T-cell (primary cell): ENCODE measurements around the gene DGCR2. TPM values are rescaled to one million over a fixed set of nuclear protein-coding genes. Genes with fewer than 3 reads are reported as not detected.
A peak's percentile ranks its signal among the peaks of the same experiment; 100 is the strongest.
"Not testable (repeated sequence)": the region's sequence is repeated elsewhere in the genome, so short reads cannot be mapped to it uniquely, and the experiment has no call there.

Experiments used
- ATAC-seq, 4 experiments: fragments of 200-7000 bp in 3 of 4; fragments of 150-1000 bp in 1 of 4; cut with Tn5 transposase; replicated peaks in 1 of 4; 1 replicate in 3 of 4; 2 replicates in 1 of 4; pipeline ENCODE4 v1.10.0; 2021; ENCODE audit warnings: moderate library complexity in 3 of 4, mild to moderate bottlenecking in 2 of 4, moderate number of reproducible peaks in 1 of 4
- CTCF ChIA-PET, 2 donors: fragments of 300-600 bp; sonication (Branson Sonifier 250); formaldehyde crosslinking; loops; one replicate each; lab custom pipeline; 2022; ENCODE audit warnings: antibody characterized with exemption in 2 of 2; lab: Charles Lee
- POLR2A ChIA-PET, 2 donors: fragments of 300-600 bp; sonication (Branson Sonifier 250); formaldehyde crosslinking; loops; one replicate each; lab custom pipeline; 2022; ENCODE audit warnings: antibody characterized with exemption in 2 of 2; lab: Charles Lee
- DNase-seq, 35 experiments: peaks; one replicate each; pipeline versions ENCODE4 v3.0.0 to v3.0.0-alpha.2; 2013 to 2023
- H3K27ac ChIP-seq: one replicate; pipeline ENCODE4 v1.5.1; 2013; ENCODE audit warnings: low read length
- H3K27me3 ChIP-seq, 2 experiments: replicated peaks in 1 of 2; 1 replicate in 1 of 2; 2 replicates in 1 of 2; pipeline versions ENCODE4 v1.6.1 to v1.7.0; 2013; ENCODE audit warnings: low read length in 1 of 2, mixed read lengths in 1 of 2; ENCODE audit not compliant: control insufficient read depth in 2 of 2, insufficient read depth in 2 of 2; ENCODE audit errors: extremely low read depth in 1 of 2
- H3K36me3 ChIP-seq, 2 donors: 1 replicate in 1 of 2; 2 replicates in 1 of 2; pipeline versions ENCODE4 v1.6.1 to v1.7.0; 2013; ENCODE audit warnings: low read length in 1 of 2; ENCODE audit not compliant: control insufficient read depth in 2 of 2, insufficient read depth in 1 of 2; ENCODE audit errors: extremely low read depth in 1 of 2
- H3K4me1 ChIP-seq, 2 experiments: 1 replicate in 1 of 2; 2 replicates in 1 of 2; pipeline versions ENCODE4 v1.6.1 to v1.7.0; 2013; ENCODE audit warnings: low read length in 2 of 2, mixed read lengths in 1 of 2; ENCODE audit not compliant: insufficient read depth in 2 of 2, control insufficient read depth in 1 of 2; ENCODE audit errors: extremely low read depth in 1 of 2
- H3K4me3 ChIP-seq, 2 donors: 1 replicate in 1 of 2; 2 replicates in 1 of 2; pipeline versions ENCODE4 v1.5.1 to v1.7.0; 2013; ENCODE audit warnings: mild to moderate bottlenecking in 2 of 2, low read length in 1 of 2, moderate library complexity in 1 of 2; ENCODE audit not compliant: control insufficient read depth in 1 of 2; ENCODE audit errors: extremely low read depth in 1 of 2
- H3K9me3 ChIP-seq: 2 replicates; pipeline ENCODE4 v1.7.0; 2013
- H3K27ac Mint-ChIP-seq, 2 donors: one replicate each; pipeline ENCODE4 v1.8.0; 2020 to 2021; ENCODE audit warnings: mild to moderate bottlenecking in 2 of 2, mixed read lengths in 2 of 2
- H3K27me3 Mint-ChIP-seq, 2 donors: one replicate each; pipeline ENCODE4 v1.8.0; 2021 to 2022; ENCODE audit warnings: mixed read lengths in 2 of 2
- H3K36me3 Mint-ChIP-seq: one replicate; pipeline ENCODE4 v1.8.0; 2021; ENCODE audit warnings: mixed read lengths
- H3K4me1 Mint-ChIP-seq, 3 donors: one replicate each; pipeline ENCODE4 v1.8.0; 2020 to 2022; ENCODE audit warnings: mixed read lengths in 3 of 3, mild to moderate bottlenecking in 1 of 3
- H3K4me3 Mint-ChIP-seq, 3 donors: one replicate each; pipeline ENCODE4 v1.8.0; 2020 to 2022; ENCODE audit warnings: mild to moderate bottlenecking in 3 of 3, mixed read lengths in 3 of 3, moderate library complexity in 3 of 3
- H3K9me3 Mint-ChIP-seq, 3 donors: one replicate each; pipeline ENCODE4 v1.8.0; 2020 to 2022; ENCODE audit warnings: mixed read lengths in 3 of 3
- WGBS: methylation state at CpG from one replicate; pipeline ENCODE4 v1.1.5; 2013; ENCODE audit warnings: missing lambda C conversion rate; ENCODE audit not compliant: insufficient coverage; 5-methylcytosine and 5-hydroxymethylcytosine counted together
- total RNA-seq, 35 experiments: library from RNA in 6 of 35; stranded (reverse) in 6 of 35; fragments of 120-200 nt in 1 of 35; gene quantifications; one replicate each; pipeline versions ENCODE4 v1.2.1 to v1.2.4 and lab custom pipeline; 2013 to 2026

DGCR2 gene
- total RNA-seq, 5 donors from 2014 or later (not counting 1 experiment from before 2014, with no cell fraction given), result 50.9 to 79.2 (median 71.5) TPM

- 88% methylated on average over 8 of the region's 8 CpGs for WGBS
- peaks cover 28 to 50% of the 10 kb centered on the region in 2 donors for H3K27me3 Mint-ChIP-seq
Observed at GRCh38 chr22:19166421-19166820, 44.2 kb upstream of the DGCR2 start.

GRCh38 chr22:19164425-19164824, 42.2 kb upstream of the DGCR2 start:
- H3K4me1 Mint-ChIP-seq, result peaks cover 0 to 5% (median 4%) of the 10 kb centered on the region in 3 donors
- WGBS, result 92% methylated on average over 2 of the region's 6 CpGs
- Histone ChIP-seq H3K9me3 (no peaks in the 10 kb centered on the region), H3K27me3 (peaks cover 6 to 67% of the 10 kb centered on the region in 2 experiments), H3K4me1 (peaks cover 0 to 5% of the 10 kb centered on the region in 2 experiments), H3K36me3 (no peaks in the 10 kb centered on the region), H3K4me3 (no peak overlapping the region), H3K27ac (no peak overlapping the region)
- H3K9me3 Mint-ChIP-seq, result no peaks in the 10 kb centered on the region
- no peak for ATAC-seq
- ChIA-PET CTCF (no interaction called here), POLR2A (no interaction called here)
- DNase-seq, result no peak
- no peak overlapping the region for H3K4me3 Mint-ChIP-seq
- no peak overlapping the region for H3K27ac Mint-ChIP-seq
- no peaks in the 10 kb centered on the region for H3K36me3 Mint-ChIP-seq
- H3K27me3 Mint-ChIP-seq, result peaks cover 28 to 55% of the 10 kb centered on the region in 2 donors

More at GRCh38 chr22:19166421-19166820, 44.2 kb upstream of the DGCR2 start:
- no peak overlapping the region for H3K27ac Mint-ChIP-seq
- no peaks in the 10 kb centered on the region for H3K36me3 Mint-ChIP-seq
- Histone ChIP-seq H3K36me3 (no peaks in the 10 kb centered on the region), H3K27me3 (peaks cover 9 to 84% of the 10 kb centered on the region in 2 experiments), H3K9me3 (no peaks in the 10 kb centered on the region), H3K4me3 (no peak overlapping the region), H3K27ac (no peak overlapping the region), H3K4me1 (peaks cover 0 to 22% of the 10 kb centered on the region in 2 experiments)
- H3K4me1 Mint-ChIP-seq, result peaks cover 11 to 17% (median 17%) of the 10 kb centered on the region in 3 donors
- ChIA-PET CTCF (no interaction called here), POLR2A (no interaction called here)
- no peak for DNase-seq
- no peaks in the 10 kb centered on the region for H3K9me3 Mint-ChIP-seq
- no peak for ATAC-seq
- no peak overlapping the region for H3K4me3 Mint-ChIP-seq

GRCh38 chr22:19158649-19159048, 36.4 kb upstream of the DGCR2 start:
- H3K4me3 ChIP-seq, POLR2A ChIA-PET, CTCF ChIA-PET, H3K27ac Mint-ChIP-seq, DNase-seq, H3K36me3 Mint-ChIP-seq, H3K36me3 ChIP-seq, H3K9me3 Mint-ChIP-seq, H3K27ac ChIP-seq, H3K4me3 Mint-ChIP-seq, ATAC-seq, H3K4me1 Mint-ChIP-seq, H3K4me1 ChIP-seq, H3K9me3 ChIP-seq: not testable (repeated sequence)
- WGBS, result 100% methylated on average over 1 of the region's 11 CpGs
- peaks cover 3 to 34% of the 10 kb centered on the region in 2 donors for H3K27me3 Mint-ChIP-seq
- peaks cover 0 to 36% of the 10 kb centered on the region in 2 experiments for H3K27me3 ChIP-seq

GRCh38 chr22:19156109-19156508, 33.9 kb upstream of the DGCR2 start:
- H3K36me3 Mint-ChIP-seq, H3K27ac ChIP-seq, DNase-seq, H3K36me3 ChIP-seq, ATAC-seq, POLR2A ChIA-PET, H3K4me3 ChIP-seq, H3K9me3 ChIP-seq, H3K9me3 Mint-ChIP-seq, H3K4me3 Mint-ChIP-seq, H3K4me1 ChIP-seq, H3K27ac Mint-ChIP-seq, CTCF ChIA-PET: not testable (repeated sequence)
- Mint-ChIP-seq H3K27me3 (peaks cover 21 to 54% of the 10 kb centered on the region in 2 donors), H3K4me1 (peaks cover 5 to 11% (median 6%) of the 10 kb centered on the region in 3 donors)
- peaks cover 6 to 45% of the 10 kb centered on the region in 2 experiments for H3K27me3 ChIP-seq
- 92% methylated on average over 9 of the region's 9 CpGs for WGBS

GRCh38 chr22:19152942-19153883, 31.0 kb upstream of the DGCR2 start:
- peaks cover 25 to 52% of the 10 kb centered on the region in 2 donors for H3K27me3 Mint-ChIP-seq
- Histone ChIP-seq H3K4me3 (no peak overlapping the region), H3K36me3 (no peaks in the 10 kb centered on the region), H3K27ac (no peak overlapping the region), H3K4me1 (peaks cover 0 to 15% of the 10 kb centered on the region in 2 experiments), H3K9me3 (no peaks in the 10 kb centered on the region), H3K27me3 (peaks cover 8 to 61% of the 10 kb centered on the region in 2 experiments)
- no peak for ATAC-seq
- H3K9me3 Mint-ChIP-seq, result no peaks in the 10 kb centered on the region
- DNase-seq, result no peak
- WGBS, result 51% methylated on average over 5 of the region's 11 CpGs
- ChIA-PET POLR2A (interaction anchor here in 1 of 2 donors (0.6 kb wide), 1 partner anchor 26 kb away, joined by 5 read pairs; no protein-coding TSS in a partner anchor), CTCF (interaction anchor here in 1 of 2 donors (0.6 kb wide), 1 partner anchor 9 kb away, joined by 4 read pairs; the partner anchor contains the start of gene ESS2)
- no peaks in the 10 kb centered on the region for H3K36me3 Mint-ChIP-seq
- peaks cover 8 to 14% (median 12%) of the 10 kb centered on the region in 3 donors for H3K4me1 Mint-ChIP-seq
- no peak overlapping the region for H3K4me3 Mint-ChIP-seq
- H3K27ac Mint-ChIP-seq, result no peak overlapping the region

- Histone ChIP-seq H3K4me1 (peaks cover 0 to 15% of the 10 kb centered on the region in 2 experiments), H3K36me3 (no peaks in the 10 kb centered on the region), H3K9me3 (no peaks in the 10 kb centered on the region), H3K27me3 (peaks cover 8 to 67% of the 10 kb centered on the region in 2 experiments), H3K4me3 (no peak overlapping the region), H3K27ac (no peak overlapping the region)
- no peak for DNase-seq
- Mint-ChIP-seq H3K27me3 (peaks cover 25 to 65% of the 10 kb centered on the region in 2 donors), H3K36me3 (no peaks in the 10 kb centered on the region), H3K4me3 (peak overlapping the region; percentile 49 to 86 (median 69)), H3K27ac (no peak overlapping the region), H3K9me3 (no peaks in the 10 kb centered on the region), H3K4me1 (peaks cover 8 to 14% (median 12%) of the 10 kb centered on the region in 3 donors)
- POLR2A ChIA-PET, result no interaction called here
- CTCF ChIA-PET, result no interaction called here
- ATAC-seq, result no peak
- 64% methylated on average over 5 of the region's 10 CpGs for WGBS
Observed at GRCh38 chr22:19151329-19152191, 29.3 kb upstream of the DGCR2 start.
